Aorta (tissue), 5 donors: ENCODE results near the gene OR8B4. TPM values are rescaled to one million over a fixed set of nuclear protein-coding genes. Genes with fewer than 3 reads are reported as not detected.
A peak's percentile ranks its signal among the peaks of the same experiment; 100 is the strongest.
"Not testable (repeated sequence)": the region's sequence is repeated elsewhere in the genome, so short reads cannot be mapped to it uniquely, and the experiment has no call there.

Experiments used
- ATAC-seq: fragments of 200-7000 bp; cut with Tn5 transposase; one replicate; pipeline ENCODE4 v1.9.1; 2022; ENCODE audit warnings: moderate library complexity; ENCODE audit not compliant: low FRiP score
- DNase-seq, 2 donors: peaks; one replicate each; pipeline ENCODE4 v3.0.0-alpha.2; 2020
- H3K27ac ChIP-seq, 2 donors: one replicate each; pipeline ENCODE4 v1.5.1; 2013; ENCODE audit warnings: low read length in 2 of 2, mild to moderate bottlenecking in 2 of 2, moderate library complexity in 2 of 2, control low read depth in 1 of 2, inconsistent platforms in 1 of 2, low read depth in 1 of 2
- H3K27me3 ChIP-seq, 2 donors: one replicate each; pipeline ENCODE4 v1.6.1; 2013; ENCODE audit warnings: control low read depth in 1 of 2, low read length in 1 of 2, mild to moderate bottlenecking in 1 of 2, moderate library complexity in 1 of 2; ENCODE audit not compliant: insufficient read depth in 2 of 2, control insufficient read depth in 1 of 2
- H3K36me3 ChIP-seq, 2 donors: one replicate each; pipeline ENCODE4 v1.6.1; 2013; ENCODE audit warnings: control low read depth in 1 of 2, low read length in 1 of 2, mild to moderate bottlenecking in 1 of 2; ENCODE audit not compliant: insufficient read depth in 2 of 2, control insufficient read depth in 1 of 2
- H3K4me1 ChIP-seq, 2 donors: one replicate each; pipeline ENCODE4 v1.6.1; 2013; ENCODE audit warnings: low read length in 2 of 2, control low read depth in 1 of 2, mild to moderate bottlenecking in 1 of 2, moderate library complexity in 1 of 2; ENCODE audit not compliant: insufficient read depth in 2 of 2, control insufficient read depth in 1 of 2
- H3K4me3 ChIP-seq, 2 donors: one replicate each; pipeline ENCODE4 v1.5.1; 2013; ENCODE audit warnings: low read length in 2 of 2, control low read depth in 1 of 2, mild to moderate bottlenecking in 1 of 2
- H3K9me3 ChIP-seq: one replicate; pipeline ENCODE4 v1.6.1; 2013; ENCODE audit warnings: mild to moderate bottlenecking, low read length; ENCODE audit not compliant: control insufficient read depth
- WGBS, 2 donors: extraction: QIAGEN DNeasy Blood & Tissue Kit; methylation state at CpG; one replicate each; pipeline ENCODE4 v1.1.7; 2013; 5-methylcytosine and 5-hydroxymethylcytosine counted together
- intact Hi-C, 2 donors: fragments of 100-400 bp; cut with DNase I; formaldehyde crosslinking; loops; one replicate each; pipeline versions ENCODE4 v1.14.2 to v1.15.0; 2022
- polyA plus RNA-seq, 2 donors: library from polyadenylated mRNA; stranded (reverse); fragments of 200-250 nt; gene quantifications; one replicate each; pipeline ENCODE4 v1.2.3, GENCODE V29; 2013
- total RNA-seq, 2 donors: library from RNA; stranded (reverse); fragmentation: NEBNext Ultra II Directional; extraction: Animal tissue kit (Norgen Biotek cat#: 25700); gene quantifications; one replicate each; pipeline ENCODE4 v1.2.1, GENCODE V29; 2021
- donor health status: healthy with polysubstance abuse.
- donor health status: Bipolar disorder and iron deficiency.
- donor health status: DM: no; HTN: no; CAD: no.
- donor health status: DM: no; HTN: no; CAD: no.
- donor health status: DM: yes; HTN: yes; CAD: no.

The OR8B4 gene
- total and polyA plus RNA-seq, 4 donors: not detected

DNA sequence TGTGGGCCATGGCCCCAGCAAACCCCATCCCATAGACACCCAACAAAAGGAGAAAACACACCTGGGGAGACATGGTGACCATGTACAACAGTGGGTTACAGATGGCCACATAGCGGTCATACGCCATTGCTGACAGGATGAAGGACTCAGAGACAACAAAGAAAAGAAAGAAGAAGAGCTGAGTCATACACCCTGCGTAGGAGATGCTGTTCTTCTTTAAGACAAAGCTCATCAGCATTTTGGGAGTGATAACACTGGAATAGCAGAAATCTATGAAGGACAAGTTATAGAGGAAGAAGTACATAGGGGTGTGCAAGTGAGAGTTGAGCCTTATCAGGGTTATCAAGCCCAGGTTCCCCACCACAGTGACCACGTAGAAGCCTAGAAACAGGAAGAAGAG is 15.9 kb upstream of the OR8B4 start:
- intact Hi-C loops: no loop called here
- no peak for ATAC-seq
- WGBS, 2 donors: 81 to 84% methylated on average over 4 of the region's 4 CpGs

DNA sequence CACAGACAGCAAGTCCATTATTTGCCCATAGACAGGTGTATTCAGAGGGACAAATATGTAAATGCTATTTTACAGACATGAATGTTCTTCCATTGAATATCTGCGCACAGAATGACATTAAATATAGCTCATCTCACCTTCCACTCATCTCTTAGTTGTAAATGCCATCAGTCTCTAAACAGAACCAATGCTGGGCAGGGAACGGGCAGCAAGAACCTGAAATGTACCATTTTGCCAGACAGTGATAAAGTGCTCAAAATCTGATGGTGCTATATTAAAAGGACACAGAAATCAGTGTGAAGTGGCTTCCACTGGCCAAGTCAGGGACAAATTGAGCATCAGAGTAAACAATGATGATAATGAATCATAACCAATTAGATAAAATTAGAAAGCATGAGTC is 10.0 kb upstream of the OR8B4 start:
- no peak for DNase-seq
- no peak for ATAC-seq
- WGBS, 2 donors: 88% methylated on average over 2 of the region's 2 CpGs

More for the DNA sequence above, 15.9 kb upstream of the OR8B4 start:
- Histone ChIP-seq H3K9me3 (no peaks in the 10 kb centered on the region), H3K4me1 (no peaks in the 10 kb centered on the region), H3K4me3 (no peak overlapping the region), H3K36me3 (no peaks in the 10 kb centered on the region), H3K27ac (no peak overlapping the region), H3K27me3 (peaks cover 0 to 3% of the 10 kb centered on the region in 2 donors)
- DNase-seq: no peak

DNA sequence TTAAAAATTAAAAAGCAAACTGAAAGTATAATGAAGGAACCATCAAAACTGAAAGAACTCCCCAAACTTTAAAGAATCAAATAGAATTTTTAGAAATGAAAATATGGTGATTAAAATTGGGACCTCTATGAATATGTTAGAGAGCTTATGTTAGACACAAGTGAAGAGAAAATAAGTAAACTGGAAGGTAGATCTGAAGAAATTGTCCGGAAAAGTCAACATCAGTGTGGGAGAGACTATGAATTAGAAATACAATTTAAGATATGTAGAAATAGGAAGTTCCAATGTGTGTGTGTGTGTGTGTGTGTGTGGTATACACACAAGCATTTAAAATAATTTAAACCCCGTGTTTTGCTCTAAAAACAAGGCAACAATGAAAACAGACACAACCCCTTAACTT is 4.9 kb upstream of the OR8B4 start:
- H3K4me3 ChIP-seq: no peak overlapping the region
- whole genome bisulfite sequencing, 2 donors: 71 to 74% methylated on average over 2 of the region's 2 CpGs
- no peaks in the 10 kb centered on the region for H3K4me1 ChIP-seq
- no peak overlapping the region for H3K27ac ChIP-seq
- H3K27me3 ChIP-seq: no peaks in the 10 kb centered on the region
- intact Hi-C loops: no loop called here
- H3K36me3 ChIP-seq: no peaks in the 10 kb centered on the region
- H3K9me3 ChIP-seq: peaks cover 2% of the 10 kb centered on the region
- ATAC-seq (no peak), DNase-seq (no peak)

More for the DNA sequence above, 10.0 kb upstream of the OR8B4 start:
- intact Hi-C loops: no loop called here
- Histone ChIP-seq H3K9me3 (peaks cover 2% of the 10 kb centered on the region), H3K36me3 (no peaks in the 10 kb centered on the region), H3K27ac (no peak overlapping the region), H3K4me1 (no peaks in the 10 kb centered on the region), H3K4me3 (no peak overlapping the region), H3K27me3 (no peaks in the 10 kb centered on the region)

DNA sequence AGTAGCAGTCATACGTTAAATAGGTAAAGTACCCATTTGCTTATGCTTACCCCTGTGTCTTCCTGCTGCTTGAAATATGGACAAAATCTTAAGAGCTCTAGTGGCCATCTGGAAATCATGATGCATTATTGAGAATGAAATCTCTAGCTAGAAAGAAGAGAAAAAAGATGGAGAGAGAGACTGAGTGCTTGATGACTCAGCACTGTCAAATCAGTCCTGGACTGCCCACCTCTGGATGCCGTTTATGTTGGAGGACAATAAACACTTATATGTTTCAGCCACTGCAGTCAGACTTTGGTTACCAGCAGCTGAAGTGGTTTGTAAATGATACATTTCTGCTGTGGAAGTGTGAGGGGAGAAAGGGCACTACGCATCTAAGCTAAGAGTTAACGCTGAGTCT is 3.6 kb downstream of the OR8B4 start:
- ATAC-seq: no peak

DNA sequence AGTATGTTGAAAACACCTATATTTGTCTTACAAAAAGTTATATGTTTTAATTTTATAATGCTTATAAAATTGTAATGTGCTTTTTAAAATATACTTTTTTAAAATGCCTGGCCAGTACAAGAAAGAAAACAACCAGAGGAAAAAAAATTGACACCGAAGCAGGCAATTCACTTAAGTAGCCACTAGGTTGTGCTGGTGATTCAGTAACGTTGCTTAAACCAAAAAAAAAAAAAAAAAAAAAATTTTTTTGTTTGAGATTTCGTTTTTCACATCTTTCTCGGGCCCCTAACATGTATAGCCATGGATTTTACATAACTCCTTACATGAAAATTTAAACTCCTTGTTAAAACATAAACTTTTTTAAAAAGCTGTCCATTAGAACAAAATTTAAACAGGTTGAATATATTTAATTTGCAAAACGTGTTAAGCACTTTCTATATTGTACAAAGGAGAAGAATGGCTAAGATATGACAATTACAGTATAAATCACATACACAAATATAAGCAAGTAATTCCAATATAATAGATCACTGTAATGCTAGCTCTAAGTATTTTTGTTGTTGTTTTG is 9.2 kb downstream of the OR8B4 start:
- Histone ChIP-seq H3K4me1 (no peaks in the 10 kb centered on the region), H3K36me3 (no peaks in the 10 kb centered on the region), H3K27me3 (no peaks in the 10 kb centered on the region), H3K9me3 (no peaks in the 10 kb centered on the region), H3K4me3 (no peak overlapping the region), H3K27ac (no peak overlapping the region)
- 17 to 19% methylated on average over 5 of the region's 5 CpGs for WGBS, 2 donors
- DNase-seq (no peak), ATAC-seq (no peak)
- intact Hi-C loops: loop anchor here in 1 of 2 donors (10.0 kb wide), 2 partner anchors 169 to 459 kb away; no protein-coding TSS in a partner anchor

More for the DNA sequence above, 3.6 kb downstream of the OR8B4 start:
- Histone ChIP-seq H3K27me3 (no peaks in the 10 kb centered on the region), H3K9me3 (no peaks in the 10 kb centered on the region), H3K36me3 (no peaks in the 10 kb centered on the region), H3K4me1 (no peaks in the 10 kb centered on the region), H3K27ac (no peak overlapping the region), H3K4me3 (no peak overlapping the region)
- DNase-seq: no peak
- intact Hi-C loops: no loop called here
- 84 to 88% methylated on average over 4 of the region's 4 CpGs for WGBS, 2 donors

DNA sequence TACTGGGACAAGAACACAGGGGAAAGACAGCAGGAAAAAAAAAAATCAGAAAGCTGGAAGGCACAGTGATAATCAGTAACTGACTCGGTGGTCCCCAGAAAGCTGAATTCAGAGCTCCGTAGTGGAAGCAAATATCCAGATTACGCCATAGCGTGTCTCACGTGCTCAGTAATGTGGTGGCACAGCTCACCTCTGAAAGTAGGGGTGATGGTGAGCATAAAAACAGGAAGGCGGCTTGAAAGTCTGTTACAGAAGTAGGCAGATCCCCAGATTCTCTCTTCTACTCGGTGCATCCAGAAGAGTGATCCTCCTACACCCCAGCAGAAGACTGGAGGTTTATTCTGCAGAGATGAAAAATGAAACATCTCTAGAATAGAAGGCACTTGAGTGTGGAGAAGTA is 14.8 kb downstream of the OR8B4 start:
- DNase-seq: no peak
- 84 to 87% methylated on average over 7 of the region's 7 CpGs for WGBS, 2 donors
- no peak overlapping the region for H3K27ac ChIP-seq
- no peak for ATAC-seq
- H3K9me3 ChIP-seq: no peaks in the 10 kb centered on the region
- no peaks in the 10 kb centered on the region for H3K27me3 ChIP-seq
- H3K36me3 ChIP-seq: no peaks in the 10 kb centered on the region
- H3K4me1 ChIP-seq: no peaks in the 10 kb centered on the region
- no peak overlapping the region for H3K4me3 ChIP-seq
- intact Hi-C loops: loop anchor here (5.0 to 10.0 kb wide), 3 partner anchors 175 to 465 kb away; no protein-coding TSS in a partner anchor

DNA sequence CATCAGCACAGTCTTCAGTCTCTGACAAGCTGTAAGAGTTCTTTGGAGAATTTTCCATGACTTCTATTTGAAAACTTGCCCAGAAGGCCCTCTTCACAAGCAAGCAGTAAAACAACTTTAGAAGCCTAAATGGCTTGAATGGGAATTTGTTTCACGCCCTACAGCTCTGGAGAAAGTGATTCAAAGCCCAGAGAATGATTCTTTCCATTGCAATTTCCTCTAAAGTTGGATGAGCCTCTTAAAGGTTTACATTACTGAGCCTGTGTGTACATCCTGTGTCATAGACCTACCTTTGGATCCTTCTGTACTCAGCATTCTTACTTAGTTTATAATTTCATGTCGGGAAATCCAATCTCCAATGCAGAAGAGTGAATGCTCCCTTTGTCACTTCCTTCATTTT is 19.1 kb downstream of the OR8B4 start:
- no peak for ATAC-seq
- Histone ChIP-seq H3K27ac (no peak overlapping the region), H3K27me3 (no peaks in the 10 kb centered on the region), H3K4me1 (no peaks in the 10 kb centered on the region), H3K36me3 (no peaks in the 10 kb centered on the region), H3K9me3 (no peaks in the 10 kb centered on the region), H3K4me3 (no peak overlapping the region)
- no peak for DNase-seq
- intact Hi-C loops: no loop called here
- WGBS, 2 donors: 50 to 68% methylated on average over 2 of the region's 2 CpGs

DNA sequence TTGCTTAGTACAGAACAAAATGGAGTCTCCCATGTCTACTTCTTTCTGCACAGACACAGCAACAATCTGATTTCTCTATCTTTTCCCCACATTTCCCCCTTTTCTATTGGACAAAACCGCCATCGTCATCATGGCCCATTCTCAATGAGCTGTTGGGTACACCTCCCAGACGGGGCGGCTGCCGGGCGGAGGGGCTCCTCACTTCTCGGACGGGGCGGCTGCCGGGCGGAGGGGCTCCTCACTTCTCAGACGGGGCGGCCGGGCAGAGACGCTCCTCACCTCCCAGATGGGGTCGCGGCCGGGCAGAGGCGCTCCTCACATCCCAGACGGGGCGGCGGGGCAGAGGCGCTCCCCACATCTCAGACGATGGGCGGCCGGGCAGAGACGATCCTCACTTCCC is 21.5 kb downstream of the OR8B4 start:
- DNase-seq, ATAC-seq, H3K9me3 ChIP-seq, H3K36me3 ChIP-seq, H3K4me3 ChIP-seq, H3K4me1 ChIP-seq, H3K27ac ChIP-seq, H3K27me3 ChIP-seq, intact Hi-C loops: not testable (repeated sequence)
- 92 to 93% methylated on average over 8 to 26 of the region's 27 CpGs for WGBS, 2 donors

DNA sequence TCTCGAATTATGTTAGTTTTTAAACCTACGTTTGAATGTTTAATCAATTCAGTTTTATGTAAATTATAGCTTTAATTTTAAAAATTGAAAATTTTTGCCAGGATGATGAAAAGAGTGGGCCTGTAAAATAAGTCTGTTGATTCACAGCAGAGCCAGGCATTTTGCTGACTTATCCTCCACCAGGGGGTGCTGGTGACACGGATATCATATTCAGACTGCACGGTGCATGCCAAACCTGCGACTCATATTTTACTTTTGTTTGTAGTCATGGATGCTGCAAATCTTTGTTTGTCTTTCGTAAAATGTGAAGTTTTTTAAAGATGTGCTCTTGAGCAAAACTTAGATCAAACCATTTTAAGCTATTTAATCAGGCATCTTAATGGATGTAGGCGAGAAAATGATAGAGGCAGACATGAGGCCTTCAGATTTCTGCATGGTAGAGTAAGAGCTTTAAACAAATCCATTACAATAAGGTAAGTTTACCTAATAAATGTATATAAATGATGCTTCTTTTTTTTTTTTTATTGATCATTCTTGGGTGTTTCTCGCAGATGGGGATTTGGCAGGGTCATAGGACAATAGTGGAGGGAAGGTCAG is 22.2 kb downstream of the OR8B4 start:
- no peaks in the 10 kb centered on the region for H3K4me1 ChIP-seq
- peak; percentile 76 for ATAC-seq
- intact Hi-C loops: no loop called here

More for the DNA sequence above, 22.2 kb downstream of the OR8B4 start:
- no peak overlapping the region for H3K4me3 ChIP-seq
- no peak overlapping the region for H3K27ac ChIP-seq
- WGBS, 2 donors: 37 to 40% methylated on average over 8 of the region's 8 CpGs
- no peaks in the 10 kb centered on the region for H3K36me3 ChIP-seq
- no peaks in the 10 kb centered on the region for H3K27me3 ChIP-seq
- peak; percentile 69 to 76 for DNase-seq
- H3K9me3 ChIP-seq: no peaks in the 10 kb centered on the region
